NOMO-1 treated with dmso at 0.1 percent for 144 hours (cell line): Measurements from ENCODE around the gene MRPS27.

ENCODE experiments used
- DNase-seq: peaks from one replicate; lab custom pipeline; 2025; ENCODE audit not compliant: unreplicated experiment; lab: John Stamatoyannopoulos, UW

Gene MRPS27

GRCh38 chr5:72234868-72235267 lies 85.2 kb downstream of the MRPS27 start:
- DNase-seq = no peak

GRCh38 chr5:72234265-72234700 lies 85.8 kb downstream of the MRPS27 start:
- DNase-seq = no peak

GRCh38 chr5:72233835-72234234 lies 86.2 kb downstream of the MRPS27 start:
- no peak for DNase-seq

- DNase-seq = no peak
These were observed 87.2 kb downstream of the MRPS27 start for GRCh38 chr5:72232838-72233237.

- DNase-seq = peak; percentile 35
These were observed 87.9 kb downstream of the MRPS27 start for GRCh38 chr5:72231991-72232703.

GRCh38 chr5:72228960-72229359 lies 91.1 kb downstream of the MRPS27 start:
- DNase-seq = no peak

GRCh38 chr5:72226950-72227349 lies 93.1 kb downstream of the MRPS27 start:
- no peak for DNase-seq

GRCh38 chr5:72225741-72226140 lies 94.3 kb downstream of the MRPS27 start:
- DNase-seq = no peak

- no peak for DNase-seq
These were observed 95.0 kb downstream of the MRPS27 start for GRCh38 chr5:72224946-72225463.

- no peak for DNase-seq
These were observed 96.7 kb downstream of the MRPS27 start for GRCh38 chr5:72223371-72223770.

GRCh38 chr5:72222521-72222920 lies 97.5 kb downstream of the MRPS27 start:
- DNase-seq = no peak

- no peak for DNase-seq
These were observed 98.5 kb downstream of the MRPS27 start for GRCh38 chr5:72221541-72221940.

GRCh38 chr5:72221099-72221498 lies 98.9 kb downstream of the MRPS27 start:
- DNase-seq = no peak

GRCh38 chr5:72216756-72217155 lies 103.3 kb downstream of the MRPS27 start:
- no peak for DNase-seq

- DNase-seq = no peak
These were observed 105.9 kb downstream of the MRPS27 start for GRCh38 chr5:72214168-72214567.

GRCh38 chr5:72213482-72213881 lies 106.6 kb downstream of the MRPS27 start:
- no peak for DNase-seq

- DNase-seq = no peak
These were observed 107.9 kb downstream of the MRPS27 start for GRCh38 chr5:72212171-72212570.

GRCh38 chr5:72210888-72211678 lies 109.0 kb downstream of the MRPS27 start:
- DNase-seq = no peak

GRCh38 chr5:72209147-72210115 lies 110.6 kb downstream of the MRPS27 start:
- DNase-seq = no peak

GRCh38 chr5:72208324-72208926 lies 111.6 kb downstream of the MRPS27 start:
- DNase-seq = no peak

GRCh38 chr5:72206994-72207393 lies 113.0 kb downstream of the MRPS27 start:
- no peak for DNase-seq
